Hair follicular keratinocyte (primary cell): Measurements from ENCODE around the gene VEGFC. TPM values are rescaled to one million over a fixed set of nuclear protein-coding genes. Genes with fewer than 3 reads are reported as not detected.

ENCODE experiments used
- total RNA-seq: library from RNA; depleted of rRNA; stranded (reverse); fragments of >200 nt; gene quantifications from 2 replicates; pipeline ENCODE4 v1.2.3, GENCODE V29; 2015

The VEGFC gene, protein sequence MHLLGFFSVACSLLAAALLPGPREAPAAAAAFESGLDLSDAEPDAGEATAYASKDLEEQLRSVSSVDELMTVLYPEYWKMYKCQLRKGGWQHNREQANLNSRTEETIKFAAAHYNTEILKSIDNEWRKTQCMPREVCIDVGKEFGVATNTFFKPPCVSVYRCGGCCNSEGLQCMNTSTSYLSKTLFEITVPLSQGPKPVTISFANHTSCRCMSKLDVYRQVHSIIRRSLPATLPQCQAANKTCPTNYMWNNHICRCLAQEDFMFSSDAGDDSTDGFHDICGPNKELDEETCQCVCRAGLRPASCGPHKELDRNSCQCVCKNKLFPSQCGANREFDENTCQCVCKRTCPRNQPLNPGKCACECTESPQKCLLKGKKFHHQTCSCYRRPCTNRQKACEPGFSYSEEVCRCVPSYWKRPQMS
- total RNA-seq = 45.7 and 61.1 TPM in 2 replicates

GRCh38 chr4:176792326-176793059 lies at the start of gene VEGFC:
Gene VEGFC, minus strand, starts transcription at chr4:176792922. Its CDS starts 611 bp downstream, at chr4:176792311.

